ENCODE results near the gene LIMS2. TPM values are rescaled to one million over a fixed set of nuclear protein-coding genes. Genes with fewer than 3 reads are reported as not detected.

The LIMS2 gene
- total RNA-seq, 2 experiments from 2014 or later, result 6.1 to 7.0 TPM

DNA sequence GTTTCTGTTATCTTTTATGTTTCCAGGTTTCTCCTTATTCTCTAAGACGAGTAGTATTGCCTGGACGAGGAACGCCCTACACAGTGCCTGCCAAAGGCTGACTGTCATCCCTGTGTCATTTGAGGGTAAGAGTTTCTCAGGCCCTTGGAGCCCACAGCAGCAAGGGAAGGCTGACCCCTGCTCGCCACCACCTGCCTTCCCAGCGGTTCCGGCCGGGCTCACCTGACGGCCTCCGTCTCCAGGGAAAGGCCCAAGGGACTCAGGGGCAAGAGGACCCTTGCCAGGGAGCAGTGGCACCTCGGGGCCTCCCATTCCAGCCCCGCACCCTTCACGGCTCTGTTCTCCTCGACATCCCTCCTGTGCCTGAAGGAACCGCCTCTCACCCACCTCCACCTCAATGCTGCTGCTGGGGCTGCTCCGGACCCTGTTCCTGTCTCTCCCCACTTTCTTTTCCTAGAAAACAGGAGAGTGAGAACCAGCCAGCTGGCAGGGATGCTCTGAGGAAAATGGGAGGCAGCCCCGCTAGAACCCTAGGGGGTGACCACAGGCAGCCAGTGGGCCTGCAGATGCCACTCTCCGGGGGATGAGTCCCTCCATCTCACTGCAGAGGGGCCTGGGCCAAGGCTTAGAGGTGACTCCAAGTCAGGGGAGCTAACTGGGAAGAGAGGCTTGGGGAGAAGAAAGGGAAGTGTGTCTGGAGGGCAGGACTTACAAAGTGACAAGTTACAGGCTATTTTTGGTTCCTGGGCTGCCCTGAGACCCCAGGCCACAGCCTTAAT, 1.9 kb downstream of the LIMS2 start:
- ATAC-seq (ENCODE audit: poor library complexity) (no peak), DNase-seq (peak in 1 of 14 experiments; percentile 7)
- Histone ChIP-seq H3K4me3 (ENCODE audit: low read length) (no peak overlapping the region), H3K9me3 (ENCODE audit: control insufficient read depth in 1 of 2, insufficient read depth in 1 of 2, low read length in 2 of 2) (peaks cover 0 to 8% of the 10 kb centered on the region in 2 experiments), H3K4me1 (ENCODE audit: insufficient read depth, low read length) (peaks cover 15% of the 10 kb centered on the region), H3K27me3 (ENCODE audit: control insufficient read depth in 1 of 2, insufficient read depth in 2 of 2, low read length in 2 of 2) (peaks cover 47 to 54% of the 10 kb centered on the region in 2 experiments), H3K36me3 (ENCODE audit: insufficient read depth, low read length) (no peaks in the 10 kb centered on the region), H3K27ac (ENCODE audit: low read depth in 1 of 2, low read length in 2 of 2) (no peak overlapping the region)
- no peak for TF ChIP-seq CTCF (IDR thresholded peaks at IDR 0.05)
- Mint-ChIP-seq H3K4me1 (ENCODE audit: low read depth) (peaks cover 9% of the 10 kb centered on the region), H3K4me3 (peak overlapping the region; percentile 76), H3K27ac (no peak overlapping the region), H3K36me3 (ENCODE audit: low read depth) (no peaks in the 10 kb centered on the region), H3K9me3 (no peaks in the 10 kb centered on the region), H3K27me3 (peaks cover 82% of the 10 kb centered on the region)
- intact Hi-C loops (cut with DNase I, micrococcal nuclease), result no loop called here
- ChIA-PET CTCF (no interaction called here), POLR2A (interaction anchor here (0.7 kb wide), 1 partner anchor 79 kb away, joined by 3 read pairs; no protein-coding TSS in a partner anchor)

- intact Hi-C loops (cut with DNase I, micrococcal nuclease), result no loop called here
Measured at GRCh38 chr2:127672341-127673224, 2.7 kb downstream of the LIMS2 start.

More at GRCh38 chr2:127672341-127673224, 2.7 kb downstream of the LIMS2 start:
- DNase-seq (peak in 1 of 14 experiments; percentile 5), ATAC-seq (ENCODE audit: poor library complexity) (no peak)
- Mint-ChIP-seq H3K4me3 (peak overlapping the region; percentile 25), H3K27me3 (peaks cover 77% of the 10 kb centered on the region), H3K4me1 (ENCODE audit: low read depth) (peaks cover 9% of the 10 kb centered on the region), H3K9me3 (no peaks in the 10 kb centered on the region), H3K27ac (no peak overlapping the region), H3K36me3 (ENCODE audit: low read depth) (no peaks in the 10 kb centered on the region)
- ChIA-PET POLR2A (no interaction called here), CTCF (no interaction called here)
- Histone ChIP-seq H3K27me3 (ENCODE audit: control insufficient read depth in 1 of 2, insufficient read depth in 2 of 2, low read length in 2 of 2) (peaks cover 47 to 54% of the 10 kb centered on the region in 2 experiments), H3K27ac (ENCODE audit: low read depth in 1 of 2, low read length in 2 of 2) (no peak overlapping the region), H3K4me3 (ENCODE audit: low read length) (no peak overlapping the region), H3K4me1 (ENCODE audit: insufficient read depth, low read length) (peaks cover 15% of the 10 kb centered on the region), H3K9me3 (ENCODE audit: control insufficient read depth in 1 of 2, insufficient read depth in 1 of 2, low read length in 2 of 2) (peaks cover 0 to 8% of the 10 kb centered on the region in 2 experiments), H3K36me3 (ENCODE audit: insufficient read depth, low read length) (no peaks in the 10 kb centered on the region)
- TF ChIP-seq CTCF (IDR thresholded peaks at IDR 0.05), result no peak
